K562 (cell line): Measurements from ENCODE around the gene PRPF38A. TPM values are rescaled to one million over a fixed set of nuclear protein-coding genes. Genes with fewer than 3 reads are reported as not detected.

Experiments used
- ATAC-seq: fragments of 200-7000 bp; cut with Tn5 transposase; 3 replicates; pipeline ENCODE4 v1.9.1; 2020; ENCODE audit warnings: moderate library complexity
- BruUV-seq: library from RNA; stranded (reverse); fragments of 400-500 nt; replicated peaks from 2 replicates; lab custom pipeline; 2021; lab: Mats Ljungman, UMichigan
- CTCF ChIA-PET: fragments of 300-600 bp; formaldehyde crosslinking; extraction: SDS; loops from one replicate; lab custom pipeline; 2021; ENCODE audit warnings: low intra/inter-chr PET ratio; lab: Yijun Ruan, JAX
- POLR2A ChIA-PET: fragments of 300-600, 350-650 bp; sonication (Branson Sonifier 250); formaldehyde crosslinking; extraction: SDS; loops from one replicate; lab custom pipeline; 2021; ENCODE audit warnings: antibody characterized with exemption, inconsistent platforms; lab: Yijun Ruan, JAX
- DNase-seq, 4 experiments: peaks; one replicate each; pipeline versions ENCODE4 v3.0.0 to v3.0.0-alpha.2; 2011 to 2018; ENCODE audit warnings: low spot score in 3 of 4, mixed read lengths in 3 of 4; ENCODE audit errors: extremely low read depth in 1 of 4
- FAIRE-seq: peaks from 2 replicates; lab custom pipeline; 2011; peaks lifted over from hg19 to GRCh38; lab: Jason Lieb, UNC
- H2AFZ ChIP-seq: 2 replicates; pipeline ENCODE4 v1.6.0; 2011; ENCODE audit warnings: low read depth, low read length, control low read depth, inconsistent platforms
- H3K27ac ChIP-seq: fragments of 200-600 bp; 3 replicates; pipeline ENCODE4 v1.8.0; 2011; ENCODE audit warnings: low read depth, mild to moderate bottlenecking, control low read depth, inconsistent platforms, low read length, moderate library complexity, mixed read lengths; ENCODE audit errors: extremely low read depth
- H3K27me3 ChIP-seq, 2 experiments: fragments of 300-600 bp in 1 of 2; 2 replicates in 1 of 2; 3 replicates in 1 of 2; pipeline versions ENCODE4 v1.6.0 to v1.8.0; 2011; ENCODE audit warnings: inconsistent platforms in 2 of 2, low read length in 2 of 2, mild to moderate bottlenecking in 1 of 2, mixed read lengths in 1 of 2, moderate library complexity in 1 of 2; ENCODE audit not compliant: control insufficient read depth in 2 of 2, insufficient read depth in 2 of 2
- H3K36me3 ChIP-seq: fragments of 300-600 bp; 3 replicates; pipeline ENCODE4 v1.8.0; 2011; ENCODE audit warnings: mild to moderate bottlenecking, low read length, inconsistent platforms; ENCODE audit not compliant: control insufficient read depth, insufficient read depth
- H3K4me1 ChIP-seq, 2 experiments: fragments of 200-600 bp in 1 of 2; replicated peaks in 1 of 2; 2 replicates in 1 of 2; 3 replicates in 1 of 2; pipeline versions ENCODE4 v1.5.1 to v1.8.0; 2011; ENCODE audit warnings: inconsistent platforms in 2 of 2, low read length in 2 of 2, mild to moderate bottlenecking in 1 of 2, mixed read lengths in 1 of 2, moderate library complexity in 1 of 2; ENCODE audit not compliant: control insufficient read depth in 2 of 2, insufficient read depth in 2 of 2
- H3K4me2 ChIP-seq: 2 replicates; pipeline ENCODE4 v1.6.1; 2011; ENCODE audit warnings: low read length, control low read depth, inconsistent platforms, mixed read lengths; ENCODE audit not compliant: insufficient read depth
- H3K4me3 ChIP-seq: fragments of 200-600 bp; sonication (generic), shearing (Covaris generic); 2 replicates; pipeline ENCODE4 v1.5.1; 2016; ENCODE audit warnings: control low read depth, inconsistent platforms
- H3K79me2 ChIP-seq: fragments of 200-600 bp; 3 replicates; pipeline ENCODE4 v1.8.0; 2011; ENCODE audit warnings: low read length, inconsistent platforms; ENCODE audit not compliant: control insufficient read depth, insufficient read depth
- H3K9ac ChIP-seq, 2 experiments: 2 replicates each; pipeline versions ENCODE4 v1.6.0 to v1.6.1; 2011; ENCODE audit warnings: low read depth in 2 of 2, low read length in 2 of 2, control low read depth in 1 of 2, inconsistent platforms in 1 of 2, mild to moderate bottlenecking in 1 of 2, mixed read lengths in 1 of 2; ENCODE audit not compliant: insufficient read depth in 1 of 2
- H3K9me1 ChIP-seq: one replicate; pipeline ENCODE4 v1.6.0; 2011; ENCODE audit warnings: inconsistent platforms, mild to moderate bottlenecking, low read length, moderate library complexity; ENCODE audit not compliant: control insufficient read depth, insufficient read depth
- H3K9me3 ChIP-seq: replicated peaks from 2 replicates; pipeline ENCODE4 v1.5.1; 2011; ENCODE audit warnings: low read depth, low read length, inconsistent platforms; ENCODE audit not compliant: control insufficient read depth, insufficient read depth
- H4K20me1 ChIP-seq: replicated peaks from 2 replicates; pipeline ENCODE4 v1.6.1; 2011; ENCODE audit warnings: low read length, inconsistent platforms, mixed read lengths; ENCODE audit not compliant: control insufficient read depth, insufficient read depth
- CBX2 ChIP-seq: fragments of 200-600 bp; sonication (generic); IDR thresholded peaks from one replicate; pipeline ENCODE4 v1.6.1; 2012; ENCODE audit warnings: mild to moderate bottlenecking, low read length, inconsistent platforms; ENCODE audit not compliant: insufficient read depth, poor library complexity, severe bottlenecking
- DACH1 ChIP-seq: fragments of 450-650 bp; IDR thresholded peaks from 2 replicates; pipeline ENCODE4 v1.6.1; 2018; ENCODE audit not compliant: partially characterized antibody
- HDAC8 ChIP-seq: fragments of 450-650 bp; IDR thresholded peaks from 2 replicates; pipeline ENCODE4 v1.6.1; 2016; ENCODE audit warnings: mild to moderate bottlenecking, missing genetic modification characterization, moderate library complexity, missing compliant biosample characterization
- HIVEP1 ChIP-seq: fragments of 250-450 bp; sonication (Bioruptor Pico); IDR thresholded peaks from 2 replicates; pipeline ENCODE4 v1.4.0; 2020; ENCODE audit warnings: mild to moderate bottlenecking
- MBD2 ChIP-seq: sonication (generic); IDR thresholded peaks from 2 replicates; pipeline ENCODE4 v1.6.1; 2016; ENCODE audit warnings: low read depth, borderline replicate concordance
- MTA1 ChIP-seq: fragments of 450-650 bp; IDR thresholded peaks from 2 replicates; pipeline ENCODE4 v1.6.1; 2017; ENCODE audit warnings: borderline replicate concordance
- NUFIP1 ChIP-seq: fragments of 450-650 bp; IDR thresholded peaks from 2 replicates; pipeline ENCODE4 v1.6.1; 2018; ENCODE audit not compliant: partially characterized antibody
- PURB ChIP-seq: sonication (generic); formaldehyde crosslinking; IDR thresholded peaks from 2 replicates; pipeline ENCODE4 v1.9.0; 2021; ENCODE audit warnings: low read depth, mild to moderate bottlenecking, missing genetic modification reagents
- RBBP5 ChIP-seq: fragments of 200-600 bp; sonication (generic); IDR thresholded peaks from 2 replicates; pipeline ENCODE4 v1.6.1; 2012; ENCODE audit warnings: borderline replicate concordance, mild to moderate bottlenecking, low read length, control low read depth, inconsistent platforms; ENCODE audit not compliant: insufficient read depth, poor library complexity, severe bottlenecking
- RHOXF2B ChIP-seq: fragments of 250-450 bp; sonication (Bioruptor Pico); conservative IDR thresholded peaks from 2 replicates; pipeline ENCODE4 v1.5.1; 2021
- SETDB1 ChIP-seq: IDR thresholded peaks from one replicate; pipeline ENCODE4 v1.6.1; 2012; ENCODE audit warnings: low read length, control low read depth, inconsistent platforms
- SMAD4 ChIP-seq: fragments of 250-450 bp; sonication (Bioruptor Pico); conservative IDR thresholded peaks from 2 replicates; pipeline ENCODE4 v1.8.0; 2021; ENCODE audit warnings: inconsistent platforms, mild to moderate bottlenecking, moderate library complexity
- SREBF2 ChIP-seq: sonication (generic); formaldehyde crosslinking; IDR thresholded peaks from 2 replicates; pipeline ENCODE4 v1.4.0; 2020; ENCODE audit warnings: mild to moderate bottlenecking, missing genetic modification reagents
- SRF ChIP-seq, 2 experiments: fragments of 250-450, 450-650 bp in 1 of 2; sonication (Bioruptor Pico) in 1 of 2; sonication (generic) in 1 of 2; formaldehyde crosslinking; IDR thresholded peaks; 2 replicates each; pipeline versions ENCODE4 v1.5.0 to v1.5.1; 2020 to 2022; ENCODE audit warnings: mild to moderate bottlenecking in 1 of 2, missing genetic modification reagents in 1 of 2
- STAT5B ChIP-seq: fragments of 250-450 bp; sonication (Bioruptor Pico); IDR thresholded peaks from 2 replicates; pipeline ENCODE4 v1.8.0; 2021; ENCODE audit warnings: mild to moderate bottlenecking, inconsistent platforms
- USF2 ChIP-seq: sonication (generic); formaldehyde crosslinking; IDR thresholded peaks from 2 replicates; pipeline ENCODE4 v1.5.0; 2020; ENCODE audit warnings: missing genetic modification reagents
- XRCC4 ChIP-seq: IDR thresholded peaks from one replicate; pipeline ENCODE4 v1.6.1; 2011; ENCODE audit not compliant: insufficient read depth, insufficient read length; ENCODE audit errors: extremely low read depth
- ZNF41 ChIP-seq: fragments of 250-450 bp; sonication (Bioruptor Pico); conservative IDR thresholded peaks from 2 replicates; pipeline ENCODE4 v1.4.0; 2020; ENCODE audit warnings: mild to moderate bottlenecking
- WGBS: fragments of 100-300 bp; shearing (Covaris generic); methylation state at CpG from one replicate; pipeline ENCODE4 v1.1.6; 2016; ENCODE audit warnings: low coverage, mixed read lengths; ENCODE audit not compliant: insufficient coverage; ENCODE audit errors: missing lambda C conversion rate; 5-methylcytosine and 5-hydroxymethylcytosine counted together
- in situ Hi-C: fragments of 300-500 bp; cut with MboI; formaldehyde crosslinking; loops from 4 replicates; pipeline ENCODE4 v1.15.0; 2018; ENCODE audit warnings: inconsistent platforms, mixed read lengths
- intact Hi-C: fragments of 100-400 bp; cut with micrococcal nuclease; formaldehyde crosslinking; loops from 2 replicates; pipeline ENCODE4 v1.14.2; 2022
- polyA plus RNA-seq, 8 experiments: library from polyadenylated mRNA; depleted of rRNA in 4 of 8; stranded (reverse) in 5 of 8; unstranded in 3 of 8; fragments of >200 nt; fragmentation: Nextera tagmentation in 2 of 8; fragmentation: Illumina TruSeq in 1 of 8; extraction: Ambion mirVana in 2 of 8; extraction: Trizol in 1 of 8; gene quantifications; 2 replicates each; pipeline versions ENCODE4 v1.2.1 to v1.2.3, GENCODE V29; 2011 to 2014; ENCODE audit warnings: inconsistent platforms in 1 of 8, missing spikeins in 1 of 8
- total RNA-seq, 7 experiments: library from RNA; depleted of rRNA in 6 of 7; stranded (reverse); fragments of >200 nt in 6 of 7; fragmentation: Illumina TruSeq in 2 of 7; extraction: Trizol in 2 of 7; gene quantifications; 2 replicates each; pipeline versions ENCODE4 v1.2.1 to v1.2.3, GENCODE V29; 2011 to 2021; ENCODE audit warnings: low replicate concordance in 1 of 7
- TF ChIP-seq, protein P1 (sequence below): sonication (generic); formaldehyde crosslinking; IDR thresholded peaks from 2 replicates; pipeline ENCODE4 v1.8.1; 2023; ENCODE audit warnings: mild to moderate bottlenecking, missing genetic modification reagents

Gene PRPF38A
- total and polyA plus RNA-seq, 9 of the 15 experiments (the other 6 are each of a cell fraction or from before 2014, with no cell fraction given): 53.6 to 198 (median 89.2) TPM

GRCh38 chr1:52436817-52437216, 32.4 kb downstream of the PRPF38A start:
- in situ Hi-C loops: no loop called here
- Histone ChIP-seq H4K20me1 (no peaks in the 10 kb centered on the region), H3K79me2 (no peaks in the 10 kb centered on the region), H3K4me1 (no peaks in the 10 kb centered on the region), H3K27ac (no peak overlapping the region), H2AFZ (no peak overlapping the region), H3K9me3 (no peaks in the 10 kb centered on the region), H3K9me1 (no peaks in the 10 kb centered on the region), H3K36me3 (peaks cover 52% of the 10 kb centered on the region), H3K4me3 (no peak overlapping the region), H3K27me3 (no peaks in the 10 kb centered on the region), H3K4me2 (no peak overlapping the region), H3K9ac (no peak overlapping the region)
- CTCF ChIA-PET: no interaction called here
- ATAC-seq (no peak), DNase-seq (no peak), FAIRE-seq (no peak)
- BruUV-seq: no TSS peak
- POLR2A ChIA-PET: no interaction called here
- intact Hi-C loops: no loop called here
- 75% methylated on average over 7 of the region's 7 CpGs for WGBS
- no peak for TF ChIP-seq STAT5B (CRISPR knock-in tag)
- no peak for TF ChIP-seq PURB (CRISPR knock-in tag)
- no peak for TF ChIP-seq SREBF2 (CRISPR knock-in tag)
- no peak for TF ChIP-seq HIVEP1
- no peak for TF ChIP-seq RBBP5
- TF ChIP-seq XRCC4: no peak
- no peak for TF ChIP-seq RHOXF2B (CRISPR knock-in tag)
- TF ChIP-seq NUFIP1: no peak
- TF ChIP-seq MTA1: no peak
- no peak for TF ChIP-seq SRF (CRISPR knock-in tag; IDR thresholded peaks at IDR 0.05)
- TF ChIP-seq SETDB1: no peak
- no peak for TF ChIP-seq MBD2
- TF ChIP-seq SMAD4 (CRISPR knock-in tag): no peak
- TF ChIP-seq ZNF41 (CRISPR knock-in tag): no peak
- no peak for TF ChIP-seq CBX2
- no peak for TF ChIP-seq HDAC8 (tag)
- TF ChIP-seq DACH1: no peak
- TF ChIP-seq, protein P1, sequence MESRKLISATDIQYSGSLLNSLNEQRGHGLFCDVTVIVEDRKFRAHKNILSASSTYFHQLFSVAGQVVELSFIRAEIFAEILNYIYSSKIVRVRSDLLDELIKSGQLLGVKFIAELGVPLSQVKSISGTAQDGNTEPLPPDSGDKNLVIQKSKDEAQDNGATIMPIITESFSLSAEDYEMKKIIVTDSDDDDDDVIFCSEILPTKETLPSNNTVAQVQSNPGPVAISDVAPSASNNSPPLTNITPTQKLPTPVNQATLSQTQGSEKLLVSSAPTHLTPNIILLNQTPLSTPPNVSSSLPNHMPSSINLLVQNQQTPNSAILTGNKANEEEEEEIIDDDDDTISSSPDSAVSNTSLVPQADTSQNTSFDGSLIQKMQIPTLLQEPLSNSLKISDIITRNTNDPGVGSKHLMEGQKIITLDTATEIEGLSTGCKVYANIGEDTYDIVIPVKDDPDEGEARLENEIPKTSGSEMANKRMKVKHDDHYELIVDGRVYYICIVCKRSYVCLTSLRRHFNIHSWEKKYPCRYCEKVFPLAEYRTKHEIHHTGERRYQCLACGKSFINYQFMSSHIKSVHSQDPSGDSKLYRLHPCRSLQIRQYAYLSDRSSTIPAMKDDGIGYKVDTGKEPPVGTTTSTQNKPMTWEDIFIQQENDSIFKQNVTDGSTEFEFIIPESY: no peak
- TF ChIP-seq USF2 (CRISPR knock-in tag): no peak
